ENCODE results near the gene AK4.

- TF ChIP-seq EZH2phosphoT487 (IDR thresholded peaks at IDR 0.05; ENCODE audit: insufficient read depth, low read depth) (no peak), EZH2 (IDR thresholded peaks at IDR 0.05; ENCODE audit: insufficient read depth, poor library complexity, severe bottlenecking) (no peak)
Measured at GRCh38 chr1:65109487-65109886, 38.5 kb upstream of the AK4 start.

All from GM23248 (cell line).